GM19099 (cell line): ENCODE results near the gene KRTAP12-3.

ENCODE experiments used
- POLR2A ChIP-seq: IDR thresholded peaks from 3 replicates; pipeline ENCODE4 v1.6.1; 2011; ENCODE audit warnings: low read depth; ENCODE audit not compliant: insufficient read length; ENCODE audit errors: extremely low read depth

Gene KRTAP12-3

DNA sequence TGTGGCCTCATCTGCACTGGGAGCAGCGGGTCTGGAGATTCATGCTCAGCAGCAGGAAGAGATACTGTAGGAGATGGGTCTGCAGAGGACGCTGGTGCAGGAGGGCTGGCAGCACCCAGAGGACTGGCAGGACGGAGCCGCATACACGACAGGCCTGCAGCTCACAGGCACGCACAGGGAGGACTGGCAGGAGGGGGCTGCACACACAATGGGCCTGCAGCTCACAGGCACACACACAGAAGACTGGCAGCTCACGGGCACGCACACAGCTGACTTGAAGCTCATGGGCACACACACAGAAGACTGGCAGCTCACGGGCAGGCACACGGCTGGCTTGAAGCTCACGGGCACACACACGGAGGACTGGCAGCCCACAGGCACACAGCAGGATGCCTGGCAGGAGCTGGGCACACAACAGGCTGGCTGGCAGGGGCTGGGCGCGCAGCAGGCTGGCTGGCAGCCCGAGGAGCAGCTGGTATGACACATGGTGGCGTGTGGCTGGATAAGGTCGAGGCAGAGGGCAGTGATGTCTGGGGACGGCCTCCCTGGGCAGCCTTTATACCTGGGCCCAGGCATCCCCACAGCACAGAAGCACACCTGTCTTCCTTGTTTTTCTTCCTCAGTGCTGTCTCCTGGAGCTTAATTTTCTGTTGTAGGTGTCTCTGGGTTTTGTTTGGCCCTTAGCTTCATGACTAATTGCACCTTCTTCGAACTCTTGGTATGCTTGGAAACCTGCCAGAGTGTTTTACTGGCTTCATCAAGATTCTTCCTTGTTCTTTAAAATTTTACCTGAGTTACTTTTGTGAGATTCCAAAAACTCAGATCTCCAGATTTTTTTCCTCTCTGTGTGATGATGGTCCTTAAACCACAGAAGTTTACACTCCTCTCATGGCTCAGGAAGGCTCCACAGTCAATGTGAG is 8.9 kb downstream of the KRTAP12-3 start, which contains the start of gene KRTAP12-2:
KRTAP12-2 (minus strand) TSS at position 527 of the 920 bp plus-strand sequence; CDS start at position 486, 41 bp downstream.
- no peak for TF ChIP-seq POLR2A

DNA sequence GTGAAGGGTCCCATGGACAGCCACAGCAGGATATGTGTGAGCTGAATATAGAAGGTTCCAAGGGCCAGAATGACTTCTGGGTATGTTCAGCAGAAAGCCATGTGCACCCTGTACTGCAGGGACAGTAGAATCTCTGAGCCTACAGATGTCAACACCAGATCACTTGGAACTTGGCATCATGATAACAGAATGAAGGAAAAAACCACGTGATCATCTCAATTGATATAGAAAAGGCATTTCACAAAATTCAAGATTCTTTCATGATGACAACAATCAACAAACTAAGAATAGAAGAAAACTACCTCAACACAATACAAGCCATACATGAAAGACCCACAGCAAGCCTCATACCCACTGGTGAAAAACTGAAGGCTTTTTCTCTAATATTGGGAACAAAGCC is 9.9 kb downstream of the KRTAP12-3 start:
- TF ChIP-seq POLR2A = no peak

- no peak for TF ChIP-seq POLR2A
Observed at GRCh38 chr21:44670642-44671432, 13.1 kb downstream of the KRTAP12-3 start.

- no peak for TF ChIP-seq POLR2A
Observed at GRCh38 chr21:44671911-44672310, 14.2 kb downstream of the KRTAP12-3 start.

- no peak for TF ChIP-seq POLR2A
Observed at GRCh38 chr21:44677881-44678280, 20.1 kb downstream of the KRTAP12-3 start.

DNA sequence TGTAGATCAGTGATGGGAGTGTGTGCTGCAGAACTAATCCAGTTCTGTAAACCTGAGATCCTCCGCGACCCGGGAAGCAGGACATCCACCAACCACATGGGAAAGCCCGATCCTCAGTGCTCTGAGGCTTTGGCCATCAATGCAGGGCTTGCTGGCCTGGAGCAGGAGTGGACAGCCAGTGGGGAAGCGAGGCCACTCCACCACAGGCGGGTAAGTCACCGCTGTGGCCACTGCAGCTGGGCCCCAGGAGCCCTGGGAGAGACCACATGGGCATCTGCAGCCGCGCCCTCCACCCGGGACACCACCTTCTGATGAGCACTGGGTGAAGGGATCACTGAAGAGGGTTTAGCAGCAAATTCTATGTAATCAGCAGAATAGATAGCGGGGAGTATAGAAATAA is 23.4 kb downstream of the KRTAP12-3 start:
- no peak for TF ChIP-seq POLR2A

- TF ChIP-seq POLR2A = no peak
Observed at GRCh38 chr21:44681861-44682579, 24.3 kb downstream of the KRTAP12-3 start, which contains the start of gene KRTAP12-1. Gene KRTAP12-1 (minus strand): TSS chr21:44682163. CDS start chr21:44682123, 40 bp downstream.

DNA sequence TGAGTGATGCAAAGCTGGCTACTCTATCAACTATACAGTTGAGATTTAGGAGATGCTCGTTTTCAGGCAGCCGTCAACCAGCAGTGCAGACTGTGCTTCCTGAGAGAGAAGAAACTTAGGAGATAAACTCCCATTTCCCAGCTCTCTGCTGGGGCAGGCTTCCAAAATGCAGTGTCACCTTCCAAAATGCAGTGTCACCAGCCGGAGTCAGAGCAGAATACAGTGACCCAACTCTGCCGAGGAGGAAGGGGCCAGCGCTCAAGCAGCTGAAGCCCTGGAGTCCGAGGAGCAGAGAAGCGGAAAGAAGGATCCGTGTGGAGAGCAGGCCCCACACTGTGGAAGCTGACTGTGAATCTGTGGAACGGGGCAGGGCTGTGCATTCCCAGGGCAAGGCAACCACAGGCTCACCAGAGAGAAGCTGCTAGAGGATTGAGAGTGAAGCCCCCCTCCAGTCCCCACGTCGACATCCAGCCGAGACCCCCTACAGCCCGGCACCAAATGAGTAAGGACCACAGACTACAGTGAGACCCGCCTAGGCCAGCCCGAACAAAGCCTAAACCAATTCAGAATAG is 24.9 kb downstream of the KRTAP12-3 start:
- TF ChIP-seq POLR2A = no peak

DNA sequence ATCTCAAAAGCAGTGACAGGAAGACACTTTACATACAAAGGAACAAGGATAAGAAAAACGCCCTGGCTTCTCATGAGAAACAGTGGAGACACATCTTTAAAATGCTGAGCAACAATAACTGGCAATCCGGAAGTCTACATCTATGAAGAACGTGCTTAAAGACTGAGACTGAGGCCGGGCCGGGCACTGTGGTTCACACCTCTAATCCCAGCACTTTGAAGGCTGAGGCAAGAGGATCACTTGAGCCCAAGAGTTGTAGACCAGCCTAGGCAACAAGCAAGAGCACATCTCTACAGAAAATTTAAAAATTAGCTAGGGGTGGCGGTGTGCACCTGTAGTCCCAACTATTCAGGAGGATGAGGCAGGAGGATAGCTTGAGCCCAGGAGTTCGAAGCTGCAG is 26.3 kb downstream of the KRTAP12-3 start:
- no peak for TF ChIP-seq POLR2A

DNA sequence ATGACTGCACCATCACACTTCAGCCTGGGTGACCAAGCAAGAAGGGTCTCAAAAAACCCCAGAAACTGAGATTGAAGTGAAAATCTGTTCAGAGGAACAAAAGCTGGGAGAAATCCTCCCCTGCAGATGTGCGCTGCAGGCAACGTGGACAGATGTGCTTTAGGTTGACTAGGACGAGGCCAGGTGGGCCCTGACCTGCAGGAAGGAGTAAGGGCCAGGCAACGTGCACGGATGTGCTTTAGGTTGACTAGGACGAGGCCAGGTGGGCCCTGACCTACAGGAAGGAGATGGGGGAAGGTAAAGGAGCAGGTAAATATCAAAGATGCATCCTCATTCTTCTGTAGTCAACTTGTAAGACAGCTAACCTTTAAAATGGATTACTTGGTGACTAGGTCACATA is 26.8 kb downstream of the KRTAP12-3 start:
- no peak for TF ChIP-seq POLR2A

DNA sequence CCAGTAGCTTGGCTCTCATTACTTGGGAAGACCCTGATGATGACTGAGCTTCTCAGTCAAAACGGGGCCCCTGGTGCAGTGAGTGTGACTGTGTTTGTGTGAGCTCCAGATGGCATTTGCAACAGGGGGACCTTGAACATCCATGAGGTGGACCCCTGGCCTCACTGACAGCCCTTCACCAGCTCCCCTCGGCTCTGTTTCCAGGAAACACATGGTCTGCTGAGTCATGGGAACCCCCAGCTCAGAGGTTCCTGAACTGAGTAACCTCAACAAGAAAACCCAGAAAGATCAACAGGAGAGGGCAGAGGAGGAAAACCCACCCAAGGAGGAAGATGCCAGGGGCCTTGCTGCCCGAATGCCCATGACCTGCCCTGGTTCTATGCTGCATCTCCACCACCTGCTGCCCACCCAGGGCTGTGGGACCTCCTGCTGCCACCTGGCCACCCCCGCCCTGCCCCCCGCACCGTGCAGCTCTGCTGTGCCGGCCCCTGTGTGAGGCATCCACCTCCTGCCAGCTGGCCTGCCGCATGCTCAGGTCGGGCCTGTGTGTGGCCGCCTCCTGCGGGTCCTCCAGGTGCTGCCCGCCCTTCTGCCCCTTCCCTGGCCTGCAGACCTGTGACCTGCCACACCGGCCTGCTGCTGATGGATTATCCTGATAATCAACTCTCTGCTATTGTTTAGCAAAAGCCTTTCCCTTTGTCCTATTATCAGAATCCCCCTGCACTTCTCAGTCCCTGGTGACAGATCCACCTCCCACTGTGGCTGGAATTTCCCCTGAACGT is 28.5 kb downstream of the KRTAP12-3 start:
- no peak for TF ChIP-seq POLR2A

GRCh38 chr21:44686843-44687561 is 29.3 kb downstream of the KRTAP12-3 start:
- no peak for TF ChIP-seq POLR2A

GRCh38 chr21:44687671-44688070 is 29.9 kb downstream of the KRTAP12-3 start:
- no peak for TF ChIP-seq POLR2A
